Endometrium (tissue), 2 donors: ENCODE results near the gene PAX3.
"Not testable (repeated sequence)": the region's sequence is repeated elsewhere in the genome, so short reads cannot be mapped to it uniquely, and the experiment has no call there.

Experiments
- FAIRE-seq: peaks from 2 replicates; lab custom pipeline; 2012; peaks lifted over from hg19 to GRCh38; lab: Jason Lieb, UNC
- donor health status: control.
- donor health status: control.

The PAX3 gene

GRCh38 chr2:222214885-222215284 lies 83.9 kb downstream of the PAX3 start:
- FAIRE-seq, result no peak

- FAIRE-seq, result no peak
Observed at GRCh38 chr2:222213049-222213448, 85.7 kb downstream of the PAX3 start.

- FAIRE-seq, result no peak
Observed at GRCh38 chr2:222212571-222212970, 86.2 kb downstream of the PAX3 start.

- FAIRE-seq, result no peak
Observed at GRCh38 chr2:222208010-222208690, 90.6 kb downstream of the PAX3 start.

- no peak for FAIRE-seq
Observed at GRCh38 chr2:222205136-222205535, 93.7 kb downstream of the PAX3 start.

GRCh38 chr2:222203041-222203440 lies 95.8 kb downstream of the PAX3 start:
- no peak for FAIRE-seq

GRCh38 chr2:222196159-222196558 lies 102.6 kb downstream of the PAX3 start:
- no peak for FAIRE-seq

GRCh38 chr2:222194669-222195068 lies 104.1 kb downstream of the PAX3 start:
- no peak for FAIRE-seq

- no peak for FAIRE-seq
Observed at GRCh38 chr2:222193328-222193983, 105.3 kb downstream of the PAX3 start.

GRCh38 chr2:222180619-222181018 lies 118.2 kb downstream of the PAX3 start:
- no peak for FAIRE-seq

- FAIRE-seq, result no peak
Observed at GRCh38 chr2:222179592-222179991, 119.2 kb downstream of the PAX3 start.

- FAIRE-seq, result no peak
Observed at GRCh38 chr2:222178450-222178849, 120.3 kb downstream of the PAX3 start.

- no peak for FAIRE-seq
Observed at GRCh38 chr2:222176890-222177289, 121.9 kb downstream of the PAX3 start.

- no peak for FAIRE-seq
Observed at GRCh38 chr2:222174450-222174849, 124.3 kb downstream of the PAX3 start.

- FAIRE-seq, result no peak
Observed at GRCh38 chr2:222169346-222169745, 129.5 kb downstream of the PAX3 start.

- FAIRE-seq, result no peak
Observed at GRCh38 chr2:222167762-222168161, 131.0 kb downstream of the PAX3 start.

GRCh38 chr2:222160944-222161343 lies 137.9 kb downstream of the PAX3 start:
- FAIRE-seq, result no peak

GRCh38 chr2:222160125-222160524 lies 138.7 kb downstream of the PAX3 start:
- FAIRE-seq, result no peak

GRCh38 chr2:222159221-222159620 lies 139.6 kb downstream of the PAX3 start:
- no peak for FAIRE-seq

GRCh38 chr2:222155003-222155664 lies 143.7 kb downstream of the PAX3 start:
- FAIRE-seq, result not testable (repeated sequence)
